ENCODE measurements around the gene HADHA. TPM values are rescaled to one million over a fixed set of nuclear protein-coding genes. Genes with fewer than 3 reads are reported as not detected.

Gene HADHA
- total and polyA plus RNA-seq, 11 donors: 202 to 786 (median 360) TPM

- TF ChIP-seq POLR2A (IDR thresholded peaks at IDR 0.05) (no peak), CTCF (IDR thresholded peaks at IDR 0.05) (no peak)
- intact Hi-C loops (cut with DNase I): no loop called here
- DNase-seq (no peak), ATAC-seq (no peak)
- Histone ChIP-seq H3K36me3 (no peaks in the 10 kb centered on the region), H3K9me3 (no peaks in the 10 kb centered on the region), H3K27me3 (peaks cover 8 to 38% (median 24%) of the 10 kb centered on the region in 9 donors), H3K4me1 (peaks cover 0 to 18% (median 6%) of the 10 kb centered on the region in 12 donors), H3K4me3 (no peak overlapping the region), H3K27ac (no peak overlapping the region)
- WGBS, 4 donors: 88 to 90% (median 89%) methylated on average over 9 of the region's 9 CpGs
These were observed 73.6 kb downstream of the HADHA start for GRCh38 chr2:26170795-26171194.

DNA sequence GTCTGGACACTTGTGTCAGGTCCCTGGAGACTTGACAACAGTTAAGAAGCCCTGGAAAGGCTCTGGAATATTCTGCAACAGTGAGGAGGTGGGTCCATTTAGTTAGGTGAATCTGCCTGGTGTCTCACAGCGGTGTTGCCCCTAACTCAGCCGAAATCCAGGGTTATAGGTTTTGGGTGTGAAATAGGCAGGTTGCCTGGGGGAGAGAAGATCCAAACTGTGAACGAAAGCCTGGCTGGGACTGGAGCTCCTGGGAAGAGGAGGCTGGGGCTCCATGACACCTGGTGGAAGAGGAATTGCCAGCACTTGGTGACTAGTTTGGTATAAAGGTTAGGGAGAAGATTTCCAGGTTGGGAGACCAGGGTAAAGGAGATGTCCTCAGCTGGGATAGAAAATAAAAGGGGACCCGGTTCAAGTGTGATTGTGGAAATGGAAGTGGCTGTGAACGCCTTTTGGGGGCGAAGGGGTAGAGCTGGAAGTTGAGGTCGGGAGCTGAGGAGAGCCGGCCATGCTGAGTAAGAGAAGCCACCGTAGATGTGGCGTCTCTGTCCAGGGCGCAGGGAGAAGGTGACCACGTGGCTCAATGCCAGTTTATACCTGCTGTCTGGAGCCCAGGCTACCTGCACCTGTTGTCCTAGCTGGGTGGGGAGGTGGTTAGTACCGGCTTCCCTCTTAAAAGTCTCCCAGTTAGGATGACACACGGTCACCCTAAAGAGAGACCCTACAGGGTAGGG is 74.6 kb downstream of the HADHA start:
- Histone ChIP-seq H3K9me3 (no peaks in the 10 kb centered on the region), H3K4me3 (no peak overlapping the region), H3K36me3 (no peaks in the 10 kb centered on the region), H3K27ac (no peak overlapping the region), H3K27me3 (peaks cover 8 to 34% (median 23%) of the 10 kb centered on the region in 9 donors), H3K4me1 (peaks cover 0 to 18% (median 6%) of the 10 kb centered on the region in 12 donors)
- intact Hi-C loops (cut with DNase I): no loop called here
- TF ChIP-seq POLR2A (IDR thresholded peaks at IDR 0.05) (no peak), CTCF (IDR thresholded peaks at IDR 0.05) (no peak)
- ATAC-seq: no peak
- 85 to 88% (median 85%) methylated on average over 14 of the region's 14 CpGs for WGBS, 4 donors
- peak in 1 of 5 donors; percentile 12 for DNase-seq

GRCh38 chr2:26169226-26169625 is 75.2 kb downstream of the HADHA start:
- peak in 1 of 5 donors; percentile 20 for DNase-seq

More at GRCh38 chr2:26169226-26169625, 75.2 kb downstream of the HADHA start:
- no peak for TF ChIP-seq CTCF (IDR thresholded peaks at IDR 0.05)
- TF ChIP-seq POLR2A (IDR thresholded peaks at IDR 0.05): no peak
- no peak for ATAC-seq
- intact Hi-C loops (cut with DNase I): no loop called here
- Histone ChIP-seq H3K27me3 (peaks cover 8 to 28% (median 17%) of the 10 kb centered on the region in 9 donors), H3K36me3 (no peaks in the 10 kb centered on the region), H3K4me3 (no peak overlapping the region), H3K27ac (no peak overlapping the region), H3K4me1 (peaks cover 0 to 22% (median 6%) of the 10 kb centered on the region in 12 donors), H3K9me3 (no peaks in the 10 kb centered on the region)
- WGBS, 4 donors: 93 to 96% (median 95%) methylated on average over 5 of the region's 5 CpGs

All from heart left ventricle (tissue), 16 donors.